GM12878 (cell line): ENCODE measurements around the gene MTHFD2. TPM values are rescaled to one million over a fixed set of nuclear protein-coding genes. Genes with fewer than 3 reads are reported as not detected.

ENCODE experiments used
- ATAC-seq: fragments of 200-7000 bp; cut with Tn5 transposase; 3 replicates; pipeline ENCODE4 v1.9.1; 2020; ENCODE audit warnings: mild to moderate bottlenecking, moderate library complexity
- BruUV-seq: library from RNA; stranded (reverse); fragments of 400-500 nt; replicated peaks from 2 replicates; lab custom pipeline; 2021; lab: Mats Ljungman, UMichigan
- CTCF ChIA-PET: fragments of 300-600 bp; sonication (Branson Sonifier 250); formaldehyde crosslinking; extraction: SDS; loops from one replicate; lab custom pipeline; 2021; ENCODE audit warnings: inconsistent platforms; lab: Yijun Ruan, JAX
- POLR2A ChIA-PET: fragments of 350-600 bp; formaldehyde crosslinking; extraction: SDS; loops from one replicate; lab custom pipeline; 2021; ENCODE audit warnings: inconsistent platforms; lab: Charles Lee
- RAD21 ChIA-PET: fragments of 300-600 bp; sonication (Branson Sonifier 250); formaldehyde crosslinking; loops from one replicate; lab custom pipeline; 2023; ENCODE audit warnings: antibody characterized with exemption; ENCODE audit not compliant: unreplicated experiment; lab: Charles Lee
- SMC1A ChIA-PET: fragments of 300-600 bp; sonication (Branson Sonifier 250); formaldehyde crosslinking; loops from one replicate; lab custom pipeline; 2023; ENCODE audit not compliant: unreplicated experiment, uncharacterized antibody; lab: Charles Lee
- DNase-seq: peaks from one replicate; pipeline ENCODE4 v3.0.0-alpha.2; 2011; ENCODE audit warnings: low read depth, low spot score
- FAIRE-seq: peaks from 3 replicates; lab custom pipeline; 2011; peaks lifted over from hg19 to GRCh38; lab: Jason Lieb, UNC
- H2AFZ ChIP-seq: 2 replicates; pipeline ENCODE4 v1.6.0; 2011; ENCODE audit warnings: low read depth, low read length, control low read depth; ENCODE audit not compliant: control insufficient read depth
- H3K27ac ChIP-seq: 2 replicates; pipeline ENCODE4 v1.5.1; 2011; ENCODE audit warnings: control low read depth; ENCODE audit not compliant: control insufficient read depth, insufficient read depth
- H3K27me3 ChIP-seq, 2 experiments: replicated peaks in 1 of 2; 2 replicates each; pipeline versions ENCODE4 v1.6.0 to v1.6.1; 2011; ENCODE audit warnings: low read length in 1 of 2; ENCODE audit not compliant: control insufficient read depth in 2 of 2, insufficient read depth in 2 of 2
- H3K36me3 ChIP-seq, 2 experiments: 2 replicates each; pipeline ENCODE4 v1.5.1; 2011; ENCODE audit warnings: low read length in 1 of 2; ENCODE audit not compliant: control insufficient read depth in 2 of 2, insufficient read depth in 2 of 2
- H3K4me1 ChIP-seq: 2 replicates; pipeline ENCODE4 v1.6.1; 2011; ENCODE audit warnings: mild to moderate bottlenecking, low read length, moderate library complexity, mixed read lengths; ENCODE audit not compliant: control insufficient read depth, insufficient read depth
- H3K4me2 ChIP-seq: 2 replicates; pipeline ENCODE4 v1.6.0; 2011; ENCODE audit warnings: control low read depth; ENCODE audit not compliant: control insufficient read depth, insufficient read depth
- H3K4me3 ChIP-seq: fragments of 200-600 bp; sonication (generic); 2 replicates; pipeline ENCODE4 v1.5.1; 2016
- H3K79me2 ChIP-seq: 2 replicates; pipeline ENCODE4 v1.6.0; 2011; ENCODE audit warnings: low read length; ENCODE audit not compliant: control insufficient read depth, insufficient read depth
- H3K9ac ChIP-seq: 2 replicates; pipeline ENCODE4 v1.8.0; 2011; ENCODE audit warnings: low read length, control low read depth, mixed read lengths; ENCODE audit not compliant: control insufficient read depth, insufficient read depth
- H3K9me3 ChIP-seq: replicated peaks from 3 replicates; pipeline ENCODE4 v1.5.1; 2011; ENCODE audit warnings: mild to moderate bottlenecking, low read length; ENCODE audit not compliant: control insufficient read depth, insufficient read depth
- H4K20me1 ChIP-seq: 2 replicates; pipeline ENCODE4 v1.6.0; 2011; ENCODE audit not compliant: control insufficient read depth, insufficient read depth
- ETV6 ChIP-seq, 2 experiments: fragments of 450-650 bp in 1 of 2; IDR thresholded peaks in 1 of 2; conservative IDR thresholded peaks in 1 of 2; 2 replicates each; pipeline ENCODE4 v1.6.1; 2014; ENCODE audit warnings: antibody characterized with exemption in 1 of 2, borderline replicate concordance in 1 of 2, low read depth in 1 of 2, mild to moderate bottlenecking in 1 of 2, moderate library complexity in 1 of 2
- MEF2A ChIP-seq: IDR thresholded peaks from 2 replicates; pipeline ENCODE4 v1.6.1; 2011; ENCODE audit warnings: low read depth, mild to moderate bottlenecking, low read length, moderate library complexity; ENCODE audit not compliant: insufficient read depth
- MYB ChIP-seq: fragments of 150-350 bp; IDR thresholded peaks from 2 replicates; pipeline ENCODE4 v1.6.1; 2014; ENCODE audit warnings: mild to moderate bottlenecking, low read depth, low read length, borderline replicate concordance
- MYC ChIP-seq: IDR thresholded peaks from 2 replicates; pipeline ENCODE4 v1.6.1; 2011; ENCODE audit warnings: mild to moderate bottlenecking, low read length, moderate library complexity, inconsistent platforms; ENCODE audit not compliant: insufficient read depth, insufficient replicate concordance, insufficient read length, severe bottlenecking
- PBX3 ChIP-seq: IDR thresholded peaks from 2 replicates; pipeline ENCODE4 v1.6.1; 2011; ENCODE audit warnings: mild to moderate bottlenecking, low read depth, low read length, moderate library complexity; ENCODE audit not compliant: insufficient replicate concordance
- PKNOX1 ChIP-seq: fragments of 450-650 bp; IDR thresholded peaks from 2 replicates; pipeline ENCODE4 v1.6.1; 2016; ENCODE audit warnings: mild to moderate bottlenecking
- STAT1 ChIP-seq: fragments of 450-650 bp; conservative IDR thresholded peaks from 2 replicates; pipeline ENCODE4 v1.6.1; 2014; ENCODE audit warnings: antibody characterized with exemption, mild to moderate bottlenecking
- WRNIP1 ChIP-seq: IDR thresholded peaks from 2 replicates; pipeline ENCODE4 v1.6.1; 2011; ENCODE audit warnings: low read depth, low read length, improper control_type of control experiment, borderline replicate concordance
- ZBTB40 ChIP-seq: fragments of 450-650 bp; IDR thresholded peaks from 2 replicates; pipeline ENCODE4 v1.6.1; 2016; ENCODE audit warnings: mild to moderate bottlenecking, moderate library complexity, borderline replicate concordance
- WGBS: methylation state at CpG from one replicate; pipeline ENCODE4 v1.1.6; 2016; ENCODE audit warnings: low lambda C conversion rate; ENCODE audit not compliant: insufficient replicate concordance, insufficient coverage; ENCODE audit errors: missing lambda C conversion rate; 5-methylcytosine and 5-hydroxymethylcytosine counted together
- in situ Hi-C: fragments of 300-500 bp; cut with MboI; formaldehyde crosslinking; loops from 9 replicates; pipeline ENCODE4 v1.14.3; 2018; ENCODE audit warnings: mixed read lengths
- intact Hi-C: fragments of 100-400 bp; cut with micrococcal nuclease; formaldehyde crosslinking; loops from one replicate; pipeline ENCODE4 v1.14.2; 2022; ENCODE audit not compliant: unreplicated experiment
- polyA plus RNA-seq, 11 experiments: library from polyadenylated mRNA; depleted of rRNA in 4 of 11; unstranded in 6 of 11; stranded (reverse) in 5 of 11; fragments of >200 nt; fragmentation: Nextera tagmentation in 4 of 11; fragmentation: Illumina TruSeq in 1 of 11; extraction: Ambion mirVana in 4 of 11; extraction: Trizol in 1 of 11; gene quantifications; 1 replicate in 1 of 11; 2 replicates in 10 of 11; pipeline versions ENCODE4 v1.2.1 to v1.2.3, GENCODE V29; 2011 to 2016; ENCODE audit warnings: inconsistent platforms in 2 of 11, missing spikeins in 2 of 11, low read depth in 1 of 11
- total RNA-seq, 4 experiments: library from RNA; depleted of rRNA in 3 of 4; stranded (reverse); fragments of >200 nt in 3 of 4; fragmentation: Illumina TruSeq in 1 of 4; extraction: Trizol in 1 of 4; gene quantifications; 2 replicates each; pipeline versions ENCODE4 v1.2.1 to v1.2.3, GENCODE V29; 2013 to 2021

Gene MTHFD2
- total and polyA plus RNA-seq, 10 of the 15 experiments (the other 5 are each of a cell fraction or from before 2014, with no cell fraction given) = 128 to 292 (median 150) TPM

- in situ Hi-C loops = no loop called here
- Histone ChIP-seq H3K9ac (no peak overlapping the region), H3K27me3 (no peaks in the 10 kb centered on the region), H3K9me3 (no peaks in the 10 kb centered on the region)
- ChIA-PET SMC1A (interaction anchor here (1.2 to 1.3 kb wide), 2 partner anchors 9 kb away, joined by 3 read pairs; no protein-coding TSS in a partner anchor), CTCF (interaction anchor here (1.2 to 4.2 kb wide), 2 partner anchors 9 to 76 kb away, joined by 3 to 20 read pairs; no protein-coding TSS in a partner anchor)
- no peak for ATAC-seq
- FAIRE-seq = no peak
- no TSS peak for BruUV-seq
- no peak for TF ChIP-seq PKNOX1
- TF ChIP-seq MEF2A = no peak
- TF ChIP-seq STAT1 = no peak
- no peak for TF ChIP-seq MYC
- no peak for TF ChIP-seq PBX3
- TF ChIP-seq MYB = no peak
- no peak for TF ChIP-seq WRNIP1
- TF ChIP-seq ZBTB40 = no peak
- TF ChIP-seq ETV6 (conservative IDR thresholded peaks at IDR 0.05 in 1 of 2, IDR thresholded peaks at IDR 0.05 in 1 of 2; ENCODE audit: borderline replicate concordance in 1 of 2, low read depth in 1 of 2) = no peak
- TF ChIP-seq, all 136 proteins: peak for 0
- no peak overlapping the region for H3K4me2 ChIP-seq
- ChIA-PET RAD21 (no interaction called here), POLR2A (no interaction called here)
- H4K20me1 ChIP-seq = no peaks in the 10 kb centered on the region
- H3K4me3 ChIP-seq = no peak overlapping the region
- H3K79me2 ChIP-seq = no peaks in the 10 kb centered on the region
- no peaks in the 10 kb centered on the region for H3K36me3 ChIP-seq
- H2AFZ ChIP-seq = no peak overlapping the region
- WGBS = 20% methylated on average over 3 of the region's 3 CpGs
- no peaks in the 10 kb centered on the region for H3K4me1 ChIP-seq
- no peak overlapping the region for H3K27ac ChIP-seq
- DNase-seq = no peak
- intact Hi-C loops = no loop called here
Measured at GRCh38 chr2:74259191-74259590, 60.8 kb downstream of the MTHFD2 start.
